Measurements from ENCODE around the gene VANGL1.

VANGL1 gene

GRCh38 chr1:115744646-115745275 lies 103.0 kb downstream of the VANGL1 start:
- DNase-seq (ENCODE audit: low spot score): no peak

- DNase-seq (ENCODE audit: low spot score): no peak
These were observed 104.4 kb downstream of the VANGL1 start for GRCh38 chr1:115746021-115746690.

All from D341Med (cell line).